ENCODE results near the gene CCT3. TPM values are rescaled to one million over a fixed set of nuclear protein-coding genes. Genes with fewer than 3 reads are reported as not detected.
"Not testable (repeated sequence)": the region's sequence is repeated elsewhere in the genome, so short reads cannot be mapped to it uniquely, and the experiment has no call there.

The CCT3 gene
- total RNA-seq, result 353 TPM

GRCh38 chr1:156338180-156338976, at the start of gene CCT3, which contains the start of gene TSACC:
Gene CCT3, minus strand, starts transcription at chr1:156338292. Its CDS starts 108 bp downstream, at chr1:156338184.
Gene TSACC, plus strand, starts transcription at chr1:156338526. Its CDS starts 1,232 bp downstream, at chr1:156339758.
- DNase-seq (ENCODE audit: low read depth in 2 of 3, low spot score in 2 of 3), result peak; percentile 99 to 100 (median 100)

DNA sequence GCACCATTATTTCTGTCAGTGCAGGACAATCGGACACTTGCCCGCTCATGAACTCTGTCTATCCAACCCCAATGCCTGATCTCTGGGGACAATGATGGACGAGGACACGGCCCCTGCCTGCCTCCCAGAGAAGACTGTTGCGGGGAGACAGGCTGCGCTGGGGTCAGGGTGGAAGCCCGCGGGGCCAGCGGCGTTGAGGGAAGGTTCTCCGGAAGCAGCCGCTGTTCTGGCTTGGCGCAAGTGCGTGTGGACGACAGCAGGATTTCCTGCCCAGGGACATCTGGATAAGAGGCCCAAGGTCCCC, 49.7 kb upstream of the CCT3 start:
- peak in 1 of 3 donors; percentile 44 for DNase-seq (ENCODE audit: low read depth in 2 of 3, low spot score in 2 of 3)

DNA sequence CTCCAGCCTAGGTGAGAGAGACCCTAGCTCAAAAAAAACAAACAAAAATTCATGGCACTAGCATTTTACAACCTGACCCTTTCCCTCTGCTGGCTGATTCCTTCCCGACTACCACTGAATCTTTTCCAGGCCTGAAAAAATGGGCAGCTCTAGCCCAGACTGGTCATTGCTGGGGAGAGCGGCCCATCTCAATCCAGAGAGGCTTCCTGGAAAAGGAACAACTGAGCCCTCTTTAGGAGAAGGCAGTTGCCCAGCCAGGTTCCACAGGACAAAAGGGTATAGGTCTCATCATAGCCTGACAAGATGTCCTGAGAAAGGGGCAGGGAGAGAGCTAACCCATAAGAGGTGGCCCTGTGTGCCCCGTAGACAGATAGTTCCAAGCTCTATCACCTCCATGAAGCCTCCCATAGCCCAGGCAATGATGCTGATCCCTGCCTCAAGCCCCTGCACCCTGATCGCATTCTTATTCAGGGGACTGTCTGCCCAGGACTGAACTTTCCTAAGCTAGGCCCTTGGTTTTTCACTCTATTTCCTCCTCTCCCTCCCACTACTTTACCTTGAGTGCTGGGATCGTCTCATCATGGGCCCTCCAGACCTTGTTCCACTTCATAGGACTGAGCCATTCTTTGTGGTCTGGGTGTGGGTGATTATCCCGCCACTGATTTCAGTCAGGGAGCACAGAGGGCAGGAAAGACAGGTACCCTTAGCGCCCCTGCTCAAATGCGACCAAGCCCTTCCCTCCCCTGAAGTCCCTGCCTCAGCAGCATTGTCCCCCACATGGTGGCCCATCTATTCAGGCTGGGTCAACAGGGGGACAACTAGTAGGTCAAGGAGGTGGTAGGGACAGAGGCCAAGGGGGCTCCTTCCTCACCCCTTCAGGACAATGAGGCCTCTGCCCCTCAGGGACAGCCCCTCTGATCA, 49.1 kb upstream of the CCT3 start:
- DNase-seq (ENCODE audit: low read depth in 2 of 3, low spot score in 2 of 3), result no peak

- DNase-seq (ENCODE audit: low read depth in 2 of 3, low spot score in 2 of 3), result no peak
Measured at GRCh38 chr1:156386134-156386901, 48.2 kb upstream of the CCT3 start.

GRCh38 chr1:156385534-156386031, 47.5 kb upstream of the CCT3 start:
- DNase-seq (ENCODE audit: low read depth in 2 of 3, low spot score in 2 of 3), result peak; percentile 63 to 87 (median 75)

GRCh38 chr1:156384658-156385057, 46.6 kb upstream of the CCT3 start:
- DNase-seq (ENCODE audit: low read depth in 2 of 3, low spot score in 2 of 3), result no peak

GRCh38 chr1:156384007-156384406, 45.9 kb upstream of the CCT3 start:
- DNase-seq (ENCODE audit: low read depth in 2 of 3, low spot score in 2 of 3), result peak in 1 of 3 donors; percentile 23

DNA sequence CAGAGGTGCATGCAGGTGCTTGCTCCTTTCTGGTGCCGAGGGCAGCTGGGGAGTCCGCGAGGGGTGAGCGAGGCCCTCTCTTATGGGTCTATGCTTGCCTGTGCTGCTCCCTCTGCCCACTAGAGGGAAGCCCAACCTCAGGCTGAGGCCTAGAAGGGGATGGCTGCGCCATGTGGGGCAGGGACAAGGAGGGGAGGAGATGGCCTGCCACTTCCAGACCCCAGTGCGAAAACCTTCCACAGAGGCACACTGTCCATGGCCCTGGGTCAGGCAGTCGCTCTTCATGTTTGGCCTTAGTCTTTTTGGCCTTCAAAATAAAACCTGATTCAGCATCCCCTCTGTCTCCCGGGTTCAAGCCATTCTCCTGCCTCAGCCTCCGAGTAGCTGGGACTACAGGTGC, 44.9 kb upstream of the CCT3 start:
- DNase-seq (ENCODE audit: low read depth in 2 of 3, low spot score in 2 of 3), result peak in 2 of 3 donors; percentile 68 to 80

DNA sequence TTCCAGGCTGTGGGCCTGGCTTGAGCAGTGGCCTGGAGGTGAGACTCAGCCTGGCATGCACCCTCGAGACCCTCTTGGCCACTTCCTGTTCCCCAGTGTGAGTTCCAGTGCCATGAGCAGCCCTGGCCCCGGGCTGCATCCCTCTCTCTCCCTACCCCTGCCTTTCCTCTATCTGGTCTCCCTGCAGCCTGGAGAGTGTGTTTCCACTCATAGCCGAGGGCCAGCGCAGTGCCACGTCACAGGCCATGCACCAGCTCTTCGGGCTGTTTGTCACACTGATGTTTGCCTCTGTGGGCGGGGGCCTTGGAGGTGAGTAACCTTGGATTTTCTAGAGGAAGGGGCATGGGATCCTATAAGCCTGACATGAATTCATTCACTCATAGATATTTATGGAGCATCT, 44.5 kb upstream of the CCT3 start:
- no peak for DNase-seq (ENCODE audit: low read depth in 2 of 3, low spot score in 2 of 3)

DNA sequence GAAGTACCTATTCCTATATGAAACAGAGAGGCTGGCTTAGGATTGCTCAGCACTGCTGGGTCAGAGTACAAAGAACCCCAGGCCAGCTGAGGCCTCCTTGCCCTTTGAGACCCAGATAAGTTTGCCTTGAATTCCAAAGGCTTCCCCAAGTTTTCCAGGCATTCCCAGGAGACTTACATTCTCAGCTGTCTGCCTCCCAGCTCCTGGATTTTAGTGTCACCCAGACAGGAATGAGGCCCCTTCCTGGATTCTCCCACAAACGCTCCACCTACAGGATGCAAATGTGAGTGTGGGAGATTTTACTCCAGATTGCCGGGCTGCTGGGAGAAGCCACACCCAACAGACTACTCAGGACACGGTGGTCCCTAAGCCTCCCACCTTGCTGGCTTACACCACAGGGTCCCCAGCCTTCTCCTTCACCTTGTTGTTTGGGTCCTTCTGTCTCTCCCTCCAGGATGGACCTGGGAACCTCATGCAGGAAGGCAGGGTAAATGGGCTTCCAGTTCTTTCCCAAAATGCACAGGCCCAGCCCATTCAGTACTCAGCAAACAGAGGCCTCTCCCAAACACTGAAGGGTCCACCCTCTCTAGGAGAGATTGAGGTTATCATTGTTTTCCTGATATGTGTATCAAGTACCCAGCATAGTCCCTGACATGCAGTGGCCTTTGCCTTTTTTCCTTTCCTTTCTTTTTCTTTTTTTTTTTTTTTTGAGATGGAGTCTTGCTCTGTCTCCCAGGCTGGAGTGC, 41.5 kb upstream of the CCT3 start:
- no peak for DNase-seq (ENCODE audit: low read depth in 2 of 3, low spot score in 2 of 3)

- no peak for DNase-seq (ENCODE audit: low read depth in 2 of 3, low spot score in 2 of 3)
Measured at GRCh38 chr1:156378557-156378956, 40.5 kb upstream of the CCT3 start.

- no peak for DNase-seq (ENCODE audit: low read depth in 2 of 3, low spot score in 2 of 3)
Measured at GRCh38 chr1:156376958-156377919, 39.1 kb upstream of the CCT3 start.

GRCh38 chr1:156376146-156376545, 38.1 kb upstream of the CCT3 start:
- DNase-seq (ENCODE audit: low read depth in 2 of 3, low spot score in 2 of 3), result no peak

GRCh38 chr1:156373546-156373945, 35.5 kb upstream of the CCT3 start:
- no peak for DNase-seq (ENCODE audit: low read depth in 2 of 3, low spot score in 2 of 3)

- no peak for DNase-seq (ENCODE audit: low read depth in 2 of 3, low spot score in 2 of 3)
Measured at GRCh38 chr1:156372876-156373275, 34.8 kb upstream of the CCT3 start.

GRCh38 chr1:156372265-156372586, 34.1 kb upstream of the CCT3 start:
- no peak for DNase-seq (ENCODE audit: low read depth in 2 of 3, low spot score in 2 of 3)

DNA sequence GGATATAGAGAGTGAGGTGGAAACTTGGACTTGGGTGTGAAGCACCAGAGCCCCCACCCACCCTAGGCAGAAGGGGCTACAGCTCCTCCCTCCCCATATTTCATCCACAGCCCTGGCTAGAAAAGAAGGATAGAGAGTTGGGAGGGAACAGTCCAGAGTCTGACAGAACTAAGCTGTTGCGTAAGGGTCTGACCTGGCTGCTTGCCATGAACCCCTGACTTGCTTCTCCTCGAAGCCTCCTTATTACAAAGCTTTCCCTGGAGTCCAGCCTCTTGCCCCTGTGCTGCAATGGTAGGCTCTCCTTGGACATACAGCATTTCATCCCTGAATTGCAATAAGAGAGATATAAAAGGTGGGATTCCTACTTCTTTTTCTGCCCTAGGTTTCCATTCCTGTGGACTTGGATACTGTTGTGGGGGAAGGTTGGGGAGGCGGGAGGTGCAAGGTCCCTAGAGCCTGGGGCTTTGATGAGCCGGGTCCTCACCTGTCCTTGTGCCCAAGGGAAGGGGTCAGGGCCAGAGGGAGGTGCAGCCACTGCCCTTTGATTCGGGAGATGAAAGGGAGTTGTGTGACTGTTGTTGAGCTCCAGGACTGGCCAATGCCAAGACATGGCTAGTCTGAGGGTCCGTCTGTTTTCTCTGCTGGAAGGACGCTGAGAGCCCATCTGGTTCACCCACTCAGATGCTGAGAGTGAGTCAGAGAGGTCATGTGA, 33.6 kb upstream of the CCT3 start:
- DNase-seq (ENCODE audit: low read depth in 2 of 3, low spot score in 2 of 3), result peak in 1 of 3 donors; percentile 48

- not testable (repeated sequence) for DNase-seq (ENCODE audit: low read depth in 2 of 3, low spot score in 2 of 3)
Measured at GRCh38 chr1:156369685-156370286, 31.7 kb upstream of the CCT3 start.
